HTERT RPE-1 (cell line): Measurements from ENCODE around the gene C12orf42.

ENCODE experiments used
- in situ Hi-C: fragments of 300-500 bp; cut with MboI; formaldehyde crosslinking; loops from 4 replicates; pipeline ENCODE4 v1.14.3; 2020; ENCODE audit warnings: low sequenced_read_pairs

C12orf42 gene

GRCh38 chr12:103273645-103274044 lies 222.1 kb downstream of the C12orf42 start:
- in situ Hi-C loops, result no loop called here

GRCh38 chr12:103272949-103273348 lies 222.8 kb downstream of the C12orf42 start:
- in situ Hi-C loops, result no loop called here

- in situ Hi-C loops, result no loop called here
These were observed 225.8 kb downstream of the C12orf42 start for GRCh38 chr12:103269946-103270345.

- in situ Hi-C loops, result no loop called here
These were observed 226.8 kb downstream of the C12orf42 start for GRCh38 chr12:103268831-103269514.

- in situ Hi-C loops, result no loop called here
These were observed 238.0 kb downstream of the C12orf42 start for GRCh38 chr12:103257763-103258162.
